Measurements from ENCODE around the gene MARK4.
"Not testable (repeated sequence)": the region's sequence is repeated elsewhere in the genome, so short reads cannot be mapped to it uniquely, and the experiment has no call there.

The MARK4 gene

GRCh38 chr19:45305421-45305820, 54.4 kb downstream of the MARK4 start:
- no peak for DNase-seq (ENCODE audit: low read depth in 2 of 2)

GRCh38 chr19:45306040-45306439, 55.0 kb downstream of the MARK4 start:
- no peak for DNase-seq (ENCODE audit: low read depth in 2 of 2)

- no peak for DNase-seq (ENCODE audit: low read depth in 2 of 2)
Observed at GRCh38 chr19:45306518-45307027, 55.5 kb downstream of the MARK4 start.

- no peak for DNase-seq (ENCODE audit: low read depth in 2 of 2)
Observed at GRCh38 chr19:45307361-45307760, 56.3 kb downstream of the MARK4 start.

- not testable (repeated sequence) for DNase-seq (ENCODE audit: low read depth in 2 of 2)
Observed at GRCh38 chr19:45309322-45309721, 58.3 kb downstream of the MARK4 start.

- no peak for DNase-seq (ENCODE audit: low read depth in 2 of 2)
Observed at GRCh38 chr19:45311621-45312020, 60.5 kb downstream of the MARK4 start.

GRCh38 chr19:45312285-45312684, 61.2 kb downstream of the MARK4 start:
- DNase-seq (ENCODE audit: low read depth in 2 of 2), result not testable (repeated sequence)

GRCh38 chr19:45314708-45315245, 63.7 kb downstream of the MARK4 start:
- DNase-seq (ENCODE audit: low read depth in 2 of 2), result no peak

- DNase-seq (ENCODE audit: low read depth in 2 of 2), result no peak
Observed at GRCh38 chr19:45315304-45315703, 64.2 kb downstream of the MARK4 start.

- no peak for DNase-seq (ENCODE audit: low read depth in 2 of 2)
Observed at GRCh38 chr19:45320997-45321775, 70.1 kb downstream of the MARK4 start.

- no peak for DNase-seq (ENCODE audit: low read depth in 2 of 2)
Observed at GRCh38 chr19:45321848-45322247, 70.8 kb downstream of the MARK4 start.

GRCh38 chr19:45322311-45322710, 71.2 kb downstream of the MARK4 start:
- no peak for DNase-seq (ENCODE audit: low read depth in 2 of 2)

- no peak for DNase-seq (ENCODE audit: low read depth in 2 of 2)
Observed at GRCh38 chr19:45322744-45323281, 71.7 kb downstream of the MARK4 start, which contains the start of gene CKM. CKM (minus strand) TSS chr19:45322875; CDS start chr19:45319713, 3,162 bp downstream.

- DNase-seq (ENCODE audit: low read depth in 2 of 2), result no peak
Observed at GRCh38 chr19:45323671-45324081, 72.6 kb downstream of the MARK4 start.

- no peak for DNase-seq (ENCODE audit: low read depth in 2 of 2)
Observed at GRCh38 chr19:45324349-45324907, 73.4 kb downstream of the MARK4 start.

- no peak for DNase-seq (ENCODE audit: low read depth in 2 of 2)
Observed at GRCh38 chr19:45327404-45328143, 76.5 kb downstream of the MARK4 start.

- no peak for DNase-seq (ENCODE audit: low read depth in 2 of 2)
Observed at GRCh38 chr19:45331411-45331810, 80.3 kb downstream of the MARK4 start.

- DNase-seq (ENCODE audit: low read depth in 2 of 2), result no peak
Observed at GRCh38 chr19:45333609-45334303, 82.7 kb downstream of the MARK4 start.

- DNase-seq (ENCODE audit: low read depth in 2 of 2), result not testable (repeated sequence)
Observed at GRCh38 chr19:45334881-45335280, 83.8 kb downstream of the MARK4 start.

GRCh38 chr19:45336696-45337251, 85.7 kb downstream of the MARK4 start:
- DNase-seq (ENCODE audit: low read depth in 2 of 2), result no peak

GRCh38 chr19:45339629-45340028, 88.6 kb downstream of the MARK4 start:
- DNase-seq (ENCODE audit: low read depth in 2 of 2), result no peak

Data from fibroblast of skin of left quadriceps (primary cell).